Mesothelial cell of epicardium (in vitro differentiated cells): ENCODE measurements around the gene PNPLA5. TPM values are rescaled to one million over a fixed set of nuclear protein-coding genes. Genes with fewer than 3 reads are reported as not detected.

ENCODE experiments used
- DNase-seq, 2 experiments: peaks; one replicate each; pipeline ENCODE4 v3.0.0; 2021; ENCODE audit warnings: low spot score in 2 of 2; ENCODE audit not compliant: unreplicated experiment in 2 of 2
- H3K27ac Mint-ChIP-seq: 2 replicates; pipeline ENCODE4 v1.8.0; 2021; ENCODE audit warnings: mixed read lengths
- H3K27me3 Mint-ChIP-seq: 2 replicates; pipeline ENCODE4 v1.8.0; 2021; ENCODE audit warnings: low read depth, mixed read lengths
- H3K36me3 Mint-ChIP-seq: 2 replicates; pipeline ENCODE4 v1.8.0; 2021; ENCODE audit warnings: mixed read lengths
- H3K4me1 Mint-ChIP-seq: 2 replicates; pipeline ENCODE4 v1.8.0; 2021; ENCODE audit warnings: mixed read lengths
- H3K4me3 Mint-ChIP-seq: 2 replicates; pipeline ENCODE4 v1.8.0; 2021; ENCODE audit warnings: mild to moderate bottlenecking, moderate library complexity, mixed read lengths
- H3K9me3 Mint-ChIP-seq: 2 replicates; pipeline ENCODE4 v1.8.0; 2021; ENCODE audit warnings: mixed read lengths
- total RNA-seq: library from RNA; stranded (reverse); gene quantifications from 3 replicates; pipeline ENCODE4 v1.2.1, GENCODE V29; 2021
- TF ChIP-seq, protein P1 (sequence below): fragments of 200-600 bp; sonication (generic); IDR thresholded peaks from one replicate; pipeline ENCODE4 v1.5.0; 2021; ENCODE audit warnings: antibody characterized with exemption; ENCODE audit not compliant: unreplicated experiment

Gene PNPLA5
- total RNA-seq, 1 donor from 2014 or later = not detected

GRCh38 chr22:43851979-43852307 lies 39.9 kb downstream of the PNPLA5 start:
- no peak overlapping the region for H3K27ac Mint-ChIP-seq
- DNase-seq = no peak

DNA sequence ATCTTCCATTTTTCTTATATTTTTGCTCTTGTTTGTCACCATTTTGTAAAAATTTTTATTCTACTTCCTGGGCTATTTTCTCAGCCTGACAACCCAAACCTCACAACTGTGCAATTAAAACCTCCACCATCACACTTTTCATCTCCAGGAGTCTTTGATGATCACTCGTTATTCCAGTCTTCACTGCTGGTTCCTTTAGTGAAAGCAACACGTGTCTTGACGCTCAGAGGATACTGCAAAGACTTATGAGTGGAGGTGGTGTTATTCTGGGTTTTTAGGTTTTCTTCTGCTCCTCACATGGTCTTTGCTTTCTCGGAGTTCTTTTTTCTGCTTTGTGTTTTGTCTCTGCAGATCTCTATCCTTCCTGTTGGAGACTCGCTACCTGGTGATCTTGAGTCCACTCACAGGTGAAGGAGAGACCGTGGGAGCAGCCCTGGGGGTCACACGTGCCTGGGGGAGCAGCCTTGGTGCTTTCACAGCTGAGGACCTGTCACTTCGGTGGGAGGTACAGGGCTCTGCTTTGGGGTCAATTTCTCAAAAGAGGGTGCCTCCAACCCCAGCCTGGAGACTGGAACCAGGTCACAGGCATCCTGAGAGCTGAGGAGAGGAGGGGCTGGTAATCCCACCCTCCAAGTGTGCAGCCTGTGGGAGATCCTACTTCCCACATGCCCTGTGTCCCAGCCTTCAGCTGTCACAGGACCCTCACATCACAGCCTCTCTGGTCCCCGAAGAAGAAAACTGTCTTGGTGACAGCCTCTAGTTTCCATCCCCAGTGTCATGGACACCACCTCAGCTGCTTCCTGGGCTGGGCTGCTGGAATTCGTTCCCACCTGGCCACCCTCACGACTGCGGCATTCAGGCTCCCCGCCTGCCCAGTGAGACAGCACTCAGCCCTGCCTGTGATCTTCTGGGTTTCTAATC lies 40.5 kb downstream of the PNPLA5 start:
- no peak overlapping the region for H3K4me3 Mint-ChIP-seq
- H3K36me3 Mint-ChIP-seq = no peaks in the 10 kb centered on the region
- no peak overlapping the region for H3K27ac Mint-ChIP-seq
- peaks cover 29% of the 10 kb centered on the region for H3K27me3 Mint-ChIP-seq
- DNase-seq = no peak
- peaks cover 2% of the 10 kb centered on the region for H3K9me3 Mint-ChIP-seq
- TF ChIP-seq, protein P1, sequence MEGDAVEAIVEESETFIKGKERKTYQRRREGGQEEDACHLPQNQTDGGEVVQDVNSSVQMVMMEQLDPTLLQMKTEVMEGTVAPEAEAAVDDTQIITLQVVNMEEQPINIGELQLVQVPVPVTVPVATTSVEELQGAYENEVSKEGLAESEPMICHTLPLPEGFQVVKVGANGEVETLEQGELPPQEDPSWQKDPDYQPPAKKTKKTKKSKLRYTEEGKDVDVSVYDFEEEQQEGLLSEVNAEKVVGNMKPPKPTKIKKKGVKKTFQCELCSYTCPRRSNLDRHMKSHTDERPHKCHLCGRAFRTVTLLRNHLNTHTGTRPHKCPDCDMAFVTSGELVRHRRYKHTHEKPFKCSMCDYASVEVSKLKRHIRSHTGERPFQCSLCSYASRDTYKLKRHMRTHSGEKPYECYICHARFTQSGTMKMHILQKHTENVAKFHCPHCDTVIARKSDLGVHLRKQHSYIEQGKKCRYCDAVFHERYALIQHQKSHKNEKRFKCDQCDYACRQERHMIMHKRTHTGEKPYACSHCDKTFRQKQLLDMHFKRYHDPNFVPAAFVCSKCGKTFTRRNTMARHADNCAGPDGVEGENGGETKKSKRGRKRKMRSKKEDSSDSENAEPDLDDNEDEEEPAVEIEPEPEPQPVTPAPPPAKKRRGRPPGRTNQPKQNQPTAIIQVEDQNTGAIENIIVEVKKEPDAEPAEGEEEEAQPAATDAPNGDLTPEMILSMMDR = no peak
- no peaks in the 10 kb centered on the region for H3K4me1 Mint-ChIP-seq

More at GRCh38 chr22:43851979-43852307, 39.9 kb downstream of the PNPLA5 start:
- peaks cover 7% of the 10 kb centered on the region for H3K9me3 Mint-ChIP-seq
- no peak overlapping the region for H3K4me3 Mint-ChIP-seq
- peaks cover 32% of the 10 kb centered on the region for H3K27me3 Mint-ChIP-seq
- H3K4me1 Mint-ChIP-seq = no peaks in the 10 kb centered on the region
- H3K36me3 Mint-ChIP-seq = no peaks in the 10 kb centered on the region
- TF ChIP-seq, protein P1 = no peak

DNA sequence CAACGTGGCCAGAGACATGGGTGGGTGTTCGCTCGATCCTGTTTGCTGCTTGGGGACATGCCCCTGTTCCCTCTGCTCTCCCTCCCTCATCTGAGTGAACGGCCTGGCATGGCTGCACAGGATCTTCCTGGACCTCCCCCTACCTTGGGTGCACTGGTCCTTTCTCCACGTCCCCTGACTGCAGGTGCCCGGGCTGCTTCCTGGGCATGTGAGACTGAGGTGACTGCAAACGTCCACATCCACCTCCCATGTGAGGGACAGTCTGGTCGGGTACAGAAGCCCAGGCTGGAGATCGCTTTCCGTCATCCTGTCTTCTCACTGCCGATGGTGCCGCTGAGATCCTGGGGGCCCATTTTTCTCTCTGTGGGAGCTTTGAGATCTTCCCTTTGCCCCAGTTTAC lies 41.3 kb downstream of the PNPLA5 start:
- TF ChIP-seq, protein P1 = no peak
- H3K27me3 Mint-ChIP-seq = peaks cover 32% of the 10 kb centered on the region
- no peaks in the 10 kb centered on the region for H3K9me3 Mint-ChIP-seq
- H3K27ac Mint-ChIP-seq = no peak overlapping the region
- H3K4me1 Mint-ChIP-seq = no peaks in the 10 kb centered on the region
- DNase-seq = no peak
- H3K36me3 Mint-ChIP-seq = no peaks in the 10 kb centered on the region
- H3K4me3 Mint-ChIP-seq = no peak overlapping the region

- H3K4me3 Mint-ChIP-seq = no peak overlapping the region
- TF ChIP-seq, protein P1 = no peak
- no peaks in the 10 kb centered on the region for H3K4me1 Mint-ChIP-seq
- no peaks in the 10 kb centered on the region for H3K9me3 Mint-ChIP-seq
- no peak for DNase-seq
- H3K27ac Mint-ChIP-seq = no peak overlapping the region
- peaks cover 32% of the 10 kb centered on the region for H3K27me3 Mint-ChIP-seq
- H3K36me3 Mint-ChIP-seq = no peaks in the 10 kb centered on the region
These were observed 42.1 kb downstream of the PNPLA5 start for GRCh38 chr22:43849731-43850130.

- H3K27ac Mint-ChIP-seq = no peak overlapping the region
- no peak for DNase-seq
These were observed 43.2 kb downstream of the PNPLA5 start for GRCh38 chr22:43848366-43849171.

More at GRCh38 chr22:43848366-43849171, 43.2 kb downstream of the PNPLA5 start:
- H3K27me3 Mint-ChIP-seq = peaks cover 32% of the 10 kb centered on the region
- H3K4me3 Mint-ChIP-seq = no peak overlapping the region
- H3K9me3 Mint-ChIP-seq = no peaks in the 10 kb centered on the region
- peaks cover 2% of the 10 kb centered on the region for H3K4me1 Mint-ChIP-seq
- TF ChIP-seq, protein P1 = peak; percentile 18
- no peaks in the 10 kb centered on the region for H3K36me3 Mint-ChIP-seq
